ENCODE data around the gene XPR1.

The XPR1 gene

DNA sequence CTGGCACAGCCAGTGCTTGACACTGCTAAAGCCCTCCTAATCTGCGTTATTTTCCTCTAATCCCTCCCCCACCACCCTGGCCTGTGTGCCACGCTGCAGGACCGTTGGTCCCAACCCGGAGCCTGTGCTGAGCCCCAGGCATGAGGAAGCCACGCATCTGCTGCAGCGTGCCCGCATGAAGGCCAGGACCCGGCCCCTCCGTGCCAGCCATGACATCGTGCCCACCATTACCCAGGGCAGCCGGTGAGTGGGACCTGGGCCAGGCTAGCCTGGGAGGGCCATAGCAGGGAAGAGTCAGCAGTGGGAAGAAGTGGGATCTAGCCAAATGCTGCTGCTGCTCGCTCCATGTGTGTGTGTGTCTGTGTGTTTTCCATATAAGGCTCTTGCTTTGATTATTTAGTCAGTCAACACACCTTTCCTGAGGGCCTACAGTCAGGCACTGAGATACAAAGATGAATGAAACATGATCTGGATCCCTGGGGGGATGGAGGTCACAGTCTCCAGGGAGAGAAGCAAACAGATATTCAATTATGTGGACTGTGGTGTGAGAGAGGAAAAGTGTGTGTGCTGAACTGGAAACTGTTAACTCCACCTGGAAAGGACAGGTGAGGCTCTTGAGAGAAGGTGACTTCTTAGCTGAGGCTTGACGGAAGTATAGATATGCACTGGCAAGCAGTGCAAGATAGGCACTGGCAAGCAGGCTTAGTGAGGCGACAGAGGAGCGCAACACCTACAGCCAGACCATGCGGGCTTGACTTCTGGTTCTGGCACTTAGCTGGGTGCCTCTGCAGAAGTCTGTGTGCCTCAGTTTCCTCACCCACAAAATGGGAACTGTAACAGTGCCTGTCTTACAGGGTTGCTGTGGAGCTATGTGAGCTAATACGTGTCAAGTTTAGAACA lies 296.8 kb downstream of the XPR1 start:
- peak; percentile 61 for DNase-seq (ENCODE audit: low spot score)

DNA sequence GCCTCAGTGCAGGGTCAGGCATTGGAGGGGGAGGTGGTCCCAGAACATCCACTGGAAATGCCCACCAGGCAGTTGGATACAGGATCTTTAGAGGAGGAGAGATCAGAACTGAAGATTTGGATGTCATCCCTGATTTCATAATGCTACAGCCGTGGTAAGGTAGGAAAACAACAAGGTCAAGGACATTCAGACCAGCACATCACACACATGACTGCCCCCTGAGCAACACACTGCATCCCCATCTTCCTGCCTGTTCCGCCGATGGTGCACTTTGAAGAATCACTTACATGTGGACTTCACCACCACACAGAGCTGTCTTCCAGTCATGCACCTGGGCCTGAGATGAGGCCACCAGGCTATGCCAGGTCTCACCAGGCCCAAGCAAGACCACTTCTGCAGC lies 297.6 kb downstream of the XPR1 start:
- DNase-seq (ENCODE audit: low spot score): no peak

DNA sequence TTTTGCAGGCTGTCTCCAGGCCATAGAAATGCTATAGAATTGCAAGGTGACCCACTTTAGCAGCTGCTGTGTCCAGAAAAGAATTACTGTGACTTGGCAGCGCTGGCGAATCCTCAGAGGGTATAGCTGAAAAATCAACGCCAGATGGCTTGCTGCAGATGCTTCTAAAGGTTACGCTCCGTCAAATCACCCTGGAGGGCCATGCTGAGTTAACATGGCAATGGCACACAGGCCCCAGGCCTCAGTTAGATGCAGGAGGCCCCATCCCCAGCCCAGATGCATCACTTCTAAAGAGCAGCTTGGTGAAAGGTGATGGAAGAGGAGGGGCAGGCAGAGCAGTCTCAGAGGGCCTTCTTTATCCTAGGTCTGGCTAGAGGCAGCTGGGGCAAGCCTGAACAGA lies 298.9 kb downstream of the XPR1 start:
- DNase-seq (ENCODE audit: low spot score): peak; percentile 76

DNA sequence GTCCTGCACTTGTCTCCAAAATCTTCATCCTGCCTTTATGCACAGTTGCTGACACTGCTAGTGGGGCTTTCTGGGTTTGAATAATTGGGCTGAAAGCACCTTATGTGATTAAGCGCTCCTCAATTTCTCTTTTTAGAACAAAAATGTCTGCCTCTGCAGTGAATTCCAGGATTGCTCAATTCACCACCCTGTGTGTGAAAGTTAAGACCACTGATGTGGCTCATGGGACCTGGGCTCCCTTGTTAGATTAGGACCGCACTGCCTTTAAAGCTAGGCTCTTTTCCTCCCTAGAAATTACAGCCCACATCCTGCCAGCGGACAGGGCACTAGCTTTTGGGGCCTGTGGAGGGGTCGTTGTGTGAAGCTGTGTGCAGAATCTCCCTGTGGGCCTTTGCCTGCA lies 299.7 kb downstream of the XPR1 start:
- DNase-seq (ENCODE audit: low spot score): no peak

DNA sequence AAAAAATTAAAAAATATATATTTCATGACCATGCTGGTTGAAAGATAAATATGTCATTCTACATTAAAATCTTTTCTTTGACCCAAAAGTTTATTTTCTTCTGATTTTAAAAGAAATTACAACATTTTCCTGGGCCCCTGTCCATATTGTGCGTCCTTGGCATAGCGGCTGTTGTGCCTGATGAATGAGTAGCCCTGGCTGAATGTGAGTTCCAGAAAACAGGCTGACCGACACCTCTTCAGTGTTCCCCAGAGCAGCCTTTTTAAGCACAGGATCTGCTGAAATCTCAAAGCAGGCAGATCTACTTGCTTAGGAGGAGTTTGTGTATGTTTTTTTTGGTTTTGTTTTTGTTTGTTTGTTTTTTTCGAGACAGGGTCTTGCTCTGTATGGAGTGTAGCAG lies 300.6 kb downstream of the XPR1 start:
- no peak for DNase-seq (ENCODE audit: low spot score)

DNA sequence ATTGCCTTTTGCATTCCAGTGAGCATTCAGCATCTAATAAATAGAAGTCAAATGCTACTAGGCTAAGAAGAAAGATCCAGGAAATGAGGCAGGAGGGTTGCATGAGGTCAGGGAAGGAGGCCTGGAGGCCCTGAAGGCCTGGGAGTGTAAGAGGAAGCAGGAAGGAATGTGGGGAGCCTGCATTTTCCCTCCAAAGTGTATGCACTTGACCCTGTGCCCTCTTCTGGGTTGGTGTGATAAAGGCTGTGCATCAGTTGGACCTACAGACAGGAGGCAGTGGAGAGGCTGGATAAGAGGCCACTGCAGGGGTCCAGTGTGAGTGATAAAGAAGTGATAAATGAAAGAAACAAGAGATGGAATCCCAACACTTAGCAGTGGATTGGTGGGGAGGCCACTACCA lies 301.3 kb downstream of the XPR1 start:
- no peak for DNase-seq (ENCODE audit: low spot score)

DNA sequence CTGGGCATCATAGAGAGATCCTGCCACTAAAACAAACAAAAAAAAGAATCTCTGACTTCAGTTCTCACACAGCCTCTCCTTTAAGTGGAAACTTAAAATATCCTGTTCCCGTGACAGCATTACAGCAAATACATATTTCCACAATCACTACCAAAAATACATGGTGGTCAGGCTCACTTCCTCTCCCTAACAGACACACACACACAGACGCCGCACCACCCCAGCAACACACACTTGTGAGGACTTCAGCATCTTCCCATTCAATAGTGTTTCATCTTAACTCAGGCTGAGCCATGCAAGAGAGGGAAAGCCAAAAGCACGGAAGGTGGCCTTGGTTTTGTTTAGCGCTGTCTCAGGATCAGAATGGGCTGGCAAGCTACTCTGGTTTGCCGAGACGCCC lies 302.7 kb downstream of the XPR1 start:
- DNase-seq (ENCODE audit: low spot score): no peak

DNA sequence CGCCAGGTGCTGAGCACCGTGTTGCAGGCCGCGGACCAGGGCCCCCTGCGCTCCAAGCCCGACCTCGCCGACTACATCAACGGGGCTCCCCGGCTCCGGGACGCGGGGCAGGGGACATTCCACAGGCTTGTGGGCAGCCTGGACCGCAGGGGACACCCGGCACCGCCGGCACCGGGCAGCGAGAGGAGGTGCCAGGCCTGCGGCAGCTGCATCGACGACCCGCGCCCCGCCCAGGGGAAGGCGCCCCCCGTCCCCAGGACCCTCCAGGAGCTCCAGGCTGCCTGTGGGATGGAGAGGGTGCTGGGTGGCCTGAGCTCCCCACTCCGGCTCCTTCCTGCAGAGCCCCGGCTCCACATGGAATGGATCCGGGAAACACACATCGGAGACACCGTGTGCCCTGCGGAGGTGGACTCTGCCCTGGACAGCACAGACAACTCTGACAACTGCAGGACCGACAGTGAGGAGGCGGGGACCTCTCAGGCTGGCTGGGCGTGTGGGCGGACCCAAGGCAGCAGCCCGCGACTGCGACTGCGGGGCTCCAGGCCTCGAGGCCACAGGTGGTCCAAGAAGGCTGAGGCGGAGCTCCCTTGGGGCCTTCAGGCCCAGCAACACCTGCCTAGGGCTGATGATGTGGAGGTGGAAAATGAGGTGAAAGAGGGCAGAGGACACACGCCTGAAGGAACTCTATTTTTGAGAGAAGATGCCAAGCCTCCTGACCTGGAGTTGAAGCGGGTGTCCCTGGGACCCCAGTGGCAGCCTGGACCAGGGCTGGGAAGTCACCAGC lies 303.7 kb downstream of the XPR1 start:
- no peak for DNase-seq (ENCODE audit: low spot score)

DNA sequence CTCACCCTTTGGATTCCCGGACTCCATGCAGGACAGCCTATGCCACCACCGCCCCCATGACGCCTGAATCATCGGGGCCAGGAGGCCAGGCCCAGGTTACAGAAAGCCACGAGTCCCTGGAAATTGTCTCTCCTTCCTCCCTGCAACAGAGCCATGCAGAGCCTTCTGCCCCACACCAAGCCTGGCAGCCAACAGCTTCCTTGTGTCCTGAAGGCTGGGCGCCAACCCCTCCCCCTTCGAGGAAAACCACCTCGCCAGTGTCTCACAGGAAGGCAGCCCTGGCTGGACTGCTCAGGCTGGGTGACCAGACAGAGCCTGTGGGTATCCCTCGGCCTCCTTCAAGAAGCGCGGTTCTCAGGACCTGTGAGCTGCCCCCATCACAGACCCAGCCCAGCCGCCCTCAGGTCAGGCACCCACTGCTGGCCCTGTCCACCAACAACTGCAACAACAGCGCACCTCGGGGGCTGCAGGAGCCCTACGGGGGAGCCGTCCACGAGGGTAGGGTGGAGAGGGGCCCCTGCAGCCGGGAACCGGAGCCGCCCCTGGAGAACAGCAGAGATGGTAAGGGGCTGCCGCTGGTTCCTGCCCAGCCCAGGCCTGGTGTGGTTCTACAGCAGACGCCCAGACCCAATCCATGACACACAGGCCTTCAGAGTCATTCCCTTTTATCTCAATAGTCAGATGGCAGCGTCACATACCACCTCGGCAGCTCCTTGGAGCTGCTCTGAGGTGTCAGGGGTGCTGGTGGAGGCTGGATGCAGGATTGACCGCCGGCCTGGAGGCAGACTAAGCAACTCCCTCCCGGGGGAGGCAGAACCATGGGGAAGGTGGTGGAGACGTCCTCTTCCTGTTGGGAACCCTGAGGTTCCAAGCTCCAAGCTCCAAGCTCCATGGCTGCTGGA lies 304.5 kb downstream of the XPR1 start:
- no peak for DNase-seq (ENCODE audit: low spot score)

DNA sequence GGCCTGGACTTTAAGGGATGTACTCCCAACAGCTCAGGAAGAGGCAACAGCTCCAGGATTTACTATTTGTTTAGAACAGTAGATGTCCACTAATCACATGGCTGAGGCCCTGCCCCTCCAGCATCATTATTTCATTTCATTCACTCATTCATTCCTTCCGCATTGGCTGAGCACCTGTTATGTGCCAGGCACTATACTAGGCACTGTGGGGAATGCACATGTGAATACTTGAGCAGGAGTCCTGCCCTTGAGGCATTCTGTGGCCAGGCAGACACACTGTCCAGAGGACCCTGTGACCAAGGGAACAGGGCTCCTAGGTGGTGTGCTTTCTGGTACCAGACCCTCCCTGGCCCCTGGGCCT lies 305.2 kb downstream of the XPR1 start:
- DNase-seq (ENCODE audit: low spot score): no peak

DNA sequence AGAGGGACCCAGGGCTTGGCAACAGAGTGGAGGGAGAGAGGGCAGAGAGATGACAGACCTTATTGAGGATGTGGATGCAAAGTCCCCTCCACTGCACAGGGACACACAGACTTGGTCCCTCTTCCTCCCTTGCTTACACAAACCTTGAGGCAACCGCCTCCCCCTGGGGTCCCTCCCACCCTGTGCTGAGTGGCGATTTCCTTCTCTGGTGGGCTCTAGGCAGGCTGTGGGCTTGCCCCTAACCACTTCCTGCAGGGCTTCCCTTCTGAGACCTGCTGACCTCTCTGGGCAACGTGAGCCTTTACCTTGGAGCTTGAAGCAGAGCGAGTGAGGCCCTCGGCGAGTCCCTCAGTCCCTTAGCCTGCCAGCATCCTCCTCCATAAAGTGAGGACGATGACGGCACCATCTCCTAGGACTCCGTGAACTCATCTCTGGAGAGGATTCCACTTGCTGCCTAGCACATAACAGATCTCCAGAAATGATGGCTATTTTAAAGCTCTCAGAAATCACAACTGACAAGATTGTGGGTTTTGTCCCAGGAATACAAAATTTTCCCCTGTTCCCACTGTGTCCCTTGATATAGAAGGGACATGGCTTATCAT lies 305.9 kb downstream of the XPR1 start:
- no peak for DNase-seq (ENCODE audit: low spot score)

DNA sequence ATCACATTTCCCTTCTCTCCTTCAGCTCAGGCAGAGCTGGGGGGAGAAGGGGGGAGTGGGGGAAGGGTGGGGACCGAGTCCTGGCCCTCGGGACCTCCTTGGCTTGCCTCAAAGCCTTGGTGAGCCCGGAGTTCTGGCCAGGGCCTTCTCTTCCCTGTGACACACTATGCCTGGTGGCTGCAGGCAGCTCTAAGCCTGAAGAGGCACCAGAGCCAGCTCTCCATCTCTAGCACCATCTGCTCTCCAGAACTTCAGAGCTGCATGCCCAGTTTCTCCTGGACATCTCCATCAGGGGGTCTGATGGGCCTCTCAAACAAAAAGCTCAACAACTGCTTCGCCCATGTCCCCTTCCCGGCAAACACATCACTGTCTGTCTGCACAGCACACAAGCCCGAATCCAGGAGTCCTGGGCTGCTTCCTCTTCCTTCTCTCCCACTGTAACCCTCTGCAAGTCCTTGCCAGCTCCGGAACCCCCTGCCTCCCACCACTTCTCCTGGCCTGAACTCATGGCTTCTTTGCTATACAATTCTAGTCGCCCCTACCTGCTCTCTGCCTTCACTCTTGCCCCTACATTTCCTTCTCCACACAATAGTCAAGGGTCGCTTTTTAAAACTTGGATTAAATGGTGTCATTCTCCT lies 307.4 kb downstream of the XPR1 start:
- DNase-seq (ENCODE audit: low spot score): no peak

DNA sequence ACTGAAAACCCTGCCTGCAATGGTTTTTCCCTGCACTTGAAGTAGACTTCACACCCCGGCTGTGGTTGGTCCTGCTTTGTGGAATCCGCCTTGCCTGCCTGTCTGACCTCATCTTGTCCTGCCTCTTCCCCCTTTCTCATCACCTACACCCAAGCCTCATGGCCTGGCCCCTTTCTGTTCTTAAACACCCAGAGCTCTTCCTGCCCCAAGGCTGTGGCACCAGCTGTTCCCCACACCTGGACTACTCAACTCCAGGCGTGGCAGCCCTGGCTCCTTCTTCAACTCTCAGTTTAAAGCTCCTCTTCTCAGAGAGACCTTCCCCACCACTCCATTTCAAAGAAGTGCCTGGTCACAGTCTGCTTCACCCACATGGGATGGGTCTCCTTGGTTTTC lies 307.9 kb downstream of the XPR1 start:
- DNase-seq (ENCODE audit: low spot score): no peak

Small RNAs within 50 kb of the gene (small RNA-seq; reads per million reads assigned to genes)
- 0 reads per million in 2 experiments for gene RF00026
